K562 (cell line): ENCODE measurements around the gene NOS1. TPM values are rescaled to one million over a fixed set of nuclear protein-coding genes. Genes with fewer than 3 reads are reported as not detected.

Experiments used
- ATAC-seq: fragments of 200-7000 bp; cut with Tn5 transposase; 3 replicates; pipeline ENCODE4 v1.9.1; 2020; ENCODE audit warnings: moderate library complexity
- BruUV-seq: library from RNA; stranded (reverse); fragments of 400-500 nt; replicated peaks from 2 replicates; lab custom pipeline; 2021; lab: Mats Ljungman, UMichigan
- CTCF ChIA-PET: fragments of 300-600 bp; formaldehyde crosslinking; extraction: SDS; loops from one replicate; lab custom pipeline; 2021; ENCODE audit warnings: low intra/inter-chr PET ratio; lab: Yijun Ruan, JAX
- POLR2A ChIA-PET: fragments of 300-600, 350-650 bp; sonication (Branson Sonifier 250); formaldehyde crosslinking; extraction: SDS; loops from one replicate; lab custom pipeline; 2021; ENCODE audit warnings: antibody characterized with exemption, inconsistent platforms; lab: Yijun Ruan, JAX
- DNase-seq, 4 experiments: peaks; one replicate each; pipeline versions ENCODE4 v3.0.0 to v3.0.0-alpha.2; 2011 to 2018; ENCODE audit warnings: low spot score in 3 of 4, mixed read lengths in 3 of 4; ENCODE audit errors: extremely low read depth in 1 of 4
- FAIRE-seq: peaks from 2 replicates; lab custom pipeline; 2011; peaks lifted over from hg19 to GRCh38; lab: Jason Lieb, UNC
- H2AFZ ChIP-seq: 2 replicates; pipeline ENCODE4 v1.6.0; 2011; ENCODE audit warnings: low read depth, low read length, control low read depth, inconsistent platforms
- H3K27ac ChIP-seq: fragments of 200-600 bp; 3 replicates; pipeline ENCODE4 v1.8.0; 2011; ENCODE audit warnings: low read depth, mild to moderate bottlenecking, control low read depth, inconsistent platforms, low read length, moderate library complexity, mixed read lengths; ENCODE audit errors: extremely low read depth
- H3K27me3 ChIP-seq, 2 experiments: fragments of 300-600 bp in 1 of 2; 2 replicates in 1 of 2; 3 replicates in 1 of 2; pipeline versions ENCODE4 v1.6.0 to v1.8.0; 2011; ENCODE audit warnings: inconsistent platforms in 2 of 2, low read length in 2 of 2, mild to moderate bottlenecking in 1 of 2, mixed read lengths in 1 of 2, moderate library complexity in 1 of 2; ENCODE audit not compliant: control insufficient read depth in 2 of 2, insufficient read depth in 2 of 2
- H3K36me3 ChIP-seq: fragments of 300-600 bp; 3 replicates; pipeline ENCODE4 v1.8.0; 2011; ENCODE audit warnings: mild to moderate bottlenecking, low read length, inconsistent platforms; ENCODE audit not compliant: control insufficient read depth, insufficient read depth
- H3K4me1 ChIP-seq, 2 experiments: fragments of 200-600 bp in 1 of 2; replicated peaks in 1 of 2; 2 replicates in 1 of 2; 3 replicates in 1 of 2; pipeline versions ENCODE4 v1.5.1 to v1.8.0; 2011; ENCODE audit warnings: inconsistent platforms in 2 of 2, low read length in 2 of 2, mild to moderate bottlenecking in 1 of 2, mixed read lengths in 1 of 2, moderate library complexity in 1 of 2; ENCODE audit not compliant: control insufficient read depth in 2 of 2, insufficient read depth in 2 of 2
- H3K4me2 ChIP-seq: 2 replicates; pipeline ENCODE4 v1.6.1; 2011; ENCODE audit warnings: low read length, control low read depth, inconsistent platforms, mixed read lengths; ENCODE audit not compliant: insufficient read depth
- H3K4me3 ChIP-seq: fragments of 200-600 bp; sonication (generic), shearing (Covaris generic); 2 replicates; pipeline ENCODE4 v1.5.1; 2016; ENCODE audit warnings: control low read depth, inconsistent platforms
- H3K79me2 ChIP-seq: fragments of 200-600 bp; 3 replicates; pipeline ENCODE4 v1.8.0; 2011; ENCODE audit warnings: low read length, inconsistent platforms; ENCODE audit not compliant: control insufficient read depth, insufficient read depth
- H3K9ac ChIP-seq, 2 experiments: 2 replicates each; pipeline versions ENCODE4 v1.6.0 to v1.6.1; 2011; ENCODE audit warnings: low read depth in 2 of 2, low read length in 2 of 2, control low read depth in 1 of 2, inconsistent platforms in 1 of 2, mild to moderate bottlenecking in 1 of 2, mixed read lengths in 1 of 2; ENCODE audit not compliant: insufficient read depth in 1 of 2
- H3K9me1 ChIP-seq: one replicate; pipeline ENCODE4 v1.6.0; 2011; ENCODE audit warnings: inconsistent platforms, mild to moderate bottlenecking, low read length, moderate library complexity; ENCODE audit not compliant: control insufficient read depth, insufficient read depth
- H3K9me3 ChIP-seq: replicated peaks from 2 replicates; pipeline ENCODE4 v1.5.1; 2011; ENCODE audit warnings: low read depth, low read length, inconsistent platforms; ENCODE audit not compliant: control insufficient read depth, insufficient read depth
- H4K20me1 ChIP-seq: replicated peaks from 2 replicates; pipeline ENCODE4 v1.6.1; 2011; ENCODE audit warnings: low read length, inconsistent platforms, mixed read lengths; ENCODE audit not compliant: control insufficient read depth, insufficient read depth
- HNRNPK ChIP-seq: fragments of 200-400 bp; formaldehyde crosslinking; IDR thresholded peaks from one replicate; pipeline ENCODE4 v1.6.1; 2018; ENCODE audit warnings: mild to moderate bottlenecking, low read depth, low read length; ENCODE audit not compliant: poor library complexity, severe bottlenecking
- NFXL1 ChIP-seq: fragments of 450-650 bp; formaldehyde crosslinking; IDR thresholded peaks from 2 replicates; pipeline ENCODE4 v1.4.0; 2021; ENCODE audit warnings: mild to moderate bottlenecking
- PKNOX1 ChIP-seq: fragments of 450-650 bp; IDR thresholded peaks from 2 replicates; pipeline ENCODE4 v1.6.1; 2016
- RAD51 ChIP-seq: fragments of 450-650 bp; IDR thresholded peaks from 2 replicates; pipeline ENCODE4 v1.7.1; 2016; ENCODE audit warnings: low read depth, mild to moderate bottlenecking, borderline replicate concordance
- TAL1 ChIP-seq: fragments of 450-650 bp; IDR thresholded peaks from 2 replicates; pipeline ENCODE4 v1.6.1; 2016; ENCODE audit warnings: mild to moderate bottlenecking
- ZKSCAN8 ChIP-seq: fragments of 200-800 bp; sonication (Bioruptor generic); IDR thresholded peaks from 2 replicates; pipeline ENCODE4 v1.6.1; 2016; ENCODE audit warnings: missing genetic modification characterization, missing compliant biosample characterization
- ZNF778 ChIP-seq: fragments of 450-650 bp; formaldehyde crosslinking; IDR thresholded peaks from 2 replicates; pipeline ENCODE4 v1.4.0; 2020; ENCODE audit warnings: mild to moderate bottlenecking, moderate library complexity
- WGBS: fragments of 100-300 bp; shearing (Covaris generic); methylation state at CpG from one replicate; pipeline ENCODE4 v1.1.6; 2016; ENCODE audit warnings: low coverage, mixed read lengths; ENCODE audit not compliant: insufficient coverage; ENCODE audit errors: missing lambda C conversion rate; 5-methylcytosine and 5-hydroxymethylcytosine counted together
- in situ Hi-C: fragments of 300-500 bp; cut with MboI; formaldehyde crosslinking; loops from 4 replicates; pipeline ENCODE4 v1.15.0; 2018; ENCODE audit warnings: inconsistent platforms, mixed read lengths
- intact Hi-C: fragments of 100-400 bp; cut with micrococcal nuclease; formaldehyde crosslinking; loops from 2 replicates; pipeline ENCODE4 v1.14.2; 2022
- polyA plus RNA-seq, 8 experiments: library from polyadenylated mRNA; depleted of rRNA in 4 of 8; stranded (reverse) in 5 of 8; unstranded in 3 of 8; fragments of >200 nt; fragmentation: Nextera tagmentation in 2 of 8; fragmentation: Illumina TruSeq in 1 of 8; extraction: Ambion mirVana in 2 of 8; extraction: Trizol in 1 of 8; gene quantifications; 2 replicates each; pipeline versions ENCODE4 v1.2.1 to v1.2.3, GENCODE V29; 2011 to 2014; ENCODE audit warnings: inconsistent platforms in 1 of 8, missing spikeins in 1 of 8
- total RNA-seq, 7 experiments: library from RNA; depleted of rRNA in 6 of 7; stranded (reverse); fragments of >200 nt in 6 of 7; fragmentation: Illumina TruSeq in 2 of 7; extraction: Trizol in 2 of 7; gene quantifications; 2 replicates each; pipeline versions ENCODE4 v1.2.1 to v1.2.3, GENCODE V29; 2011 to 2021; ENCODE audit warnings: low replicate concordance in 1 of 7

Gene NOS1
- total and polyA plus RNA-seq, 9 of the 15 experiments (the other 6 are each of a cell fraction or from before 2014, with no cell fraction given), result not detected

DNA sequence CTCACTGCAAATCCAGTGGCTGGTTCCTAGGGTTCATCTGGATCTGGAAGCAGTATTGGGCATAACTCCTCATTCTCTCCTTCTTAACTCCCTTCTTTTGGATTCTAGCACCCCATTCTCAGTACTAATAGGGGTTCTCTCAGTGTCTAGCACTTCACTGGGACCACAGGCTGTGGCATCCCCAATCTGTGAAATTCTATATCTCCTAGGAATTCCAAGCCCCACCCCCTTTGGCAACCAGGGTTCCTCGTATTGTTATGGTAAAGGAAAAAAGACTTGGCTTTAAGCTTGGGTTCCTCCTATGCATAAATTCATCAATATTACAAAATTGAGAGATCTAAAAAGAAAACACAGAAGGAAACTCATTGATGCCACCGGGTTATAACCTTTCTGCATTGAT is 126.2 kb downstream of the NOS1 start:
- CTCF ChIA-PET, result no interaction called here
- intact Hi-C loops, result loop anchor here (5.0 to 10.0 kb wide), 2 partner anchors 130 to 602 kb away; partner anchors contain the start of gene NOS1
- Histone ChIP-seq H3K27ac (no peak overlapping the region), H3K4me2 (no peak overlapping the region), H3K4me1 (0 out of 5 replicates have a peak, but pooled peaks cover 0 to 3% of the 10 kb centered on the region in 2 experiments), H3K79me2 (no peaks in the 10 kb centered on the region), H3K9ac (no peak overlapping the region), H2AFZ (no peak overlapping the region), H3K4me3 (no peak overlapping the region), H3K9me3 (no peaks in the 10 kb centered on the region), H3K9me1 (no peaks in the 10 kb centered on the region), H4K20me1 (peaks cover 5% of the 10 kb centered on the region; the same call in 1 of the 2 replicates), H3K27me3 (peaks cover 6 to 21% of the 10 kb centered on the region in 2 experiments; a peak in 3 of 5 replicates), H3K36me3 (no peaks in the 10 kb centered on the region)
- no peak for FAIRE-seq
- WGBS, result 0% methylated on average over 2 of the region's 2 CpGs
- TF ChIP-seq HNRNPK, result no peak
- TF ChIP-seq RAD51, result no peak
- no peak for TF ChIP-seq ZKSCAN8
- TF ChIP-seq NFXL1 (CRISPR knock-in tag), result no peak
- TF ChIP-seq ZNF778 (CRISPR knock-in tag), result no peak
- TF ChIP-seq TAL1, result no peak
- TF ChIP-seq PKNOX1, result no peak
- ATAC-seq, result no peak
- DNase-seq, result no peak
- POLR2A ChIA-PET, result no interaction called here
- in situ Hi-C loops, result loop anchor here (10.0 kb wide), 1 partner anchor 440 kb away; no protein-coding TSS in a partner anchor
- no TSS peak for BruUV-seq
